ENCODE measurements around the gene PTPRQ. TPM values are rescaled to one million over a fixed set of nuclear protein-coding genes. Genes with fewer than 3 reads are reported as not detected.
"Not testable (repeated sequence)": the region's sequence is repeated elsewhere in the genome, so short reads cannot be mapped to it uniquely, and the experiment has no call there.

PTPRQ gene
- polyA plus RNA-seq, 1 donor from 2014 or later, result not detected

- no peaks in the 10 kb centered on the region for H3K27me3 Mint-ChIP-seq
- no peaks in the 10 kb centered on the region for H3K4me1 Mint-ChIP-seq
- no peaks in the 10 kb centered on the region for H3K36me3 Mint-ChIP-seq
- H3K9me3 Mint-ChIP-seq, result peaks cover 0 to 9% (median 0%) of the 10 kb centered on the region in 3 donors
- no peak overlapping the region for H3K27ac Mint-ChIP-seq
- no peak overlapping the region for H3K4me3 Mint-ChIP-seq
Measured at GRCh38 chr12:80625901-80626300, 181.9 kb downstream of the PTPRQ start.

GRCh38 chr12:80627782-80628181 lies 183.7 kb downstream of the PTPRQ start:
- H3K27me3 Mint-ChIP-seq, result no peaks in the 10 kb centered on the region
- no peak overlapping the region for H3K27ac Mint-ChIP-seq
- no peak overlapping the region for H3K4me3 Mint-ChIP-seq
- H3K36me3 Mint-ChIP-seq, result peaks cover 2% of the 10 kb centered on the region
- H3K9me3 Mint-ChIP-seq, result peaks cover 0 to 13% (median 2%) of the 10 kb centered on the region in 3 donors
- H3K4me1 Mint-ChIP-seq, result no peaks in the 10 kb centered on the region

GRCh38 chr12:80632835-80633234 lies 188.8 kb downstream of the PTPRQ start:
- Mint-ChIP-seq H3K27ac (no peak overlapping the region), H3K4me1 (no peaks in the 10 kb centered on the region), H3K27me3 (no peaks in the 10 kb centered on the region), H3K36me3 (peaks cover 2% of the 10 kb centered on the region), H3K4me3 (no peak overlapping the region), H3K9me3 (peaks cover 0 to 14% (median 2%) of the 10 kb centered on the region in 3 donors)

GRCh38 chr12:80634903-80635302 lies 190.9 kb downstream of the PTPRQ start:
- H3K4me3 Mint-ChIP-seq, result no peak overlapping the region
- H3K36me3 Mint-ChIP-seq, result peaks cover 2% of the 10 kb centered on the region
- peaks cover 0 to 5% (median 2%) of the 10 kb centered on the region in 3 donors for H3K9me3 Mint-ChIP-seq
- H3K27ac Mint-ChIP-seq, result no peak overlapping the region
- H3K4me1 Mint-ChIP-seq, result no peaks in the 10 kb centered on the region
- H3K27me3 Mint-ChIP-seq, result no peaks in the 10 kb centered on the region

GRCh38 chr12:80636832-80637231 lies 192.8 kb downstream of the PTPRQ start:
- H3K4me1 Mint-ChIP-seq, result no peaks in the 10 kb centered on the region
- peaks cover 1% of the 10 kb centered on the region for H3K27me3 Mint-ChIP-seq
- H3K4me3 Mint-ChIP-seq, result no peak overlapping the region
- H3K36me3 Mint-ChIP-seq, result no peaks in the 10 kb centered on the region
- H3K9me3 Mint-ChIP-seq, result peaks cover 0 to 5% (median under 1%) of the 10 kb centered on the region in 3 donors
- no peak overlapping the region for H3K27ac Mint-ChIP-seq

- no peak overlapping the region for H3K4me3 Mint-ChIP-seq
- no peak overlapping the region for H3K27ac Mint-ChIP-seq
- peaks cover 2% of the 10 kb centered on the region for H3K27me3 Mint-ChIP-seq
- H3K36me3 Mint-ChIP-seq, result no peaks in the 10 kb centered on the region
- peaks cover 0 to 1% (median 0%) of the 10 kb centered on the region in 3 donors for H3K9me3 Mint-ChIP-seq
- H3K4me1 Mint-ChIP-seq, result no peaks in the 10 kb centered on the region
Measured at GRCh38 chr12:80641936-80642335, 197.9 kb downstream of the PTPRQ start.

GRCh38 chr12:80643961-80644360 lies 199.9 kb downstream of the PTPRQ start:
- Mint-ChIP-seq H3K36me3 (no peaks in the 10 kb centered on the region), H3K9me3 (peaks cover 0 to 1% (median 0%) of the 10 kb centered on the region in 3 donors), H3K27me3 (peaks cover 2% of the 10 kb centered on the region), H3K4me3 (no peak overlapping the region), H3K4me1 (no peaks in the 10 kb centered on the region), H3K27ac (no peak overlapping the region)

- Mint-ChIP-seq H3K27me3 (no peaks in the 10 kb centered on the region), H3K4me3 (no peak overlapping the region), H3K4me1 (no peaks in the 10 kb centered on the region), H3K36me3 (no peaks in the 10 kb centered on the region), H3K9me3 (no peaks in the 10 kb centered on the region), H3K27ac (no peak overlapping the region)
Measured at GRCh38 chr12:80648881-80649280, 204.8 kb downstream of the PTPRQ start.

- Mint-ChIP-seq H3K4me3 (no peak overlapping the region), H3K27ac (no peak overlapping the region), H3K27me3 (no peaks in the 10 kb centered on the region), H3K36me3 (no peaks in the 10 kb centered on the region), H3K4me1 (no peaks in the 10 kb centered on the region), H3K9me3 (peaks cover 0 to 2% (median 2%) of the 10 kb centered on the region in 3 donors)
Measured at GRCh38 chr12:80655751-80656150, 211.7 kb downstream of the PTPRQ start.

GRCh38 chr12:80659512-80660063 lies 215.6 kb downstream of the PTPRQ start:
- Mint-ChIP-seq H3K27ac (no peak overlapping the region), H3K4me1 (no peaks in the 10 kb centered on the region), H3K9me3 (peaks cover 0 to 2% (median 2%) of the 10 kb centered on the region in 3 donors), H3K27me3 (no peaks in the 10 kb centered on the region), H3K4me3 (no peak overlapping the region), H3K36me3 (no peaks in the 10 kb centered on the region)

GRCh38 chr12:80662586-80662985 lies 218.6 kb downstream of the PTPRQ start:
- no peaks in the 10 kb centered on the region for H3K27me3 Mint-ChIP-seq
- no peak overlapping the region for H3K27ac Mint-ChIP-seq
- H3K4me1 Mint-ChIP-seq, result no peaks in the 10 kb centered on the region
- no peaks in the 10 kb centered on the region for H3K36me3 Mint-ChIP-seq
- no peak overlapping the region for H3K4me3 Mint-ChIP-seq
- H3K9me3 Mint-ChIP-seq, result peaks cover 0 to 2% (median 0%) of the 10 kb centered on the region in 3 donors

- no peaks in the 10 kb centered on the region for H3K27me3 Mint-ChIP-seq
- H3K4me3 Mint-ChIP-seq, result no peak overlapping the region
- no peaks in the 10 kb centered on the region for H3K4me1 Mint-ChIP-seq
- H3K36me3 Mint-ChIP-seq, result no peaks in the 10 kb centered on the region
- H3K27ac Mint-ChIP-seq, result no peak overlapping the region
- H3K9me3 Mint-ChIP-seq, result peaks cover 0 to 2% (median 0%) of the 10 kb centered on the region in 3 donors
Measured at GRCh38 chr12:80670214-80670613, 226.2 kb downstream of the PTPRQ start.

GRCh38 chr12:80676042-80676636 lies 232.1 kb downstream of the PTPRQ start:
- not testable (repeated sequence) for H3K9me3 Mint-ChIP-seq

GRCh38 chr12:80676856-80677255 lies 232.8 kb downstream of the PTPRQ start:
- Mint-ChIP-seq H3K27me3 (no peaks in the 10 kb centered on the region), H3K4me3 (no peak overlapping the region), H3K27ac (no peak overlapping the region), H3K9me3 (no peaks in the 10 kb centered on the region), H3K36me3 (no peaks in the 10 kb centered on the region), H3K4me1 (no peaks in the 10 kb centered on the region)

More at GRCh38 chr12:80676042-80676636, 232.1 kb downstream of the PTPRQ start:
- not testable (repeated sequence) for H3K27me3 Mint-ChIP-seq, H3K36me3 Mint-ChIP-seq, H3K4me1 Mint-ChIP-seq, H3K4me3 Mint-ChIP-seq, H3K27ac Mint-ChIP-seq

GRCh38 chr12:80677994-80678393 lies 234.0 kb downstream of the PTPRQ start:
- Mint-ChIP-seq H3K9me3 (peaks cover 0 to under 1% (median 0%) of the 10 kb centered on the region in 3 donors), H3K36me3 (no peaks in the 10 kb centered on the region), H3K4me1 (no peaks in the 10 kb centered on the region), H3K27ac (no peak overlapping the region), H3K4me3 (no peak overlapping the region), H3K27me3 (no peaks in the 10 kb centered on the region)

Data from IgD-negative memory B cell (primary cell).